ENCODE measurements around the gene MAML2.

The MAML2 gene

GRCh38 chr11:96008161-96008720 is 334.8 kb downstream of the MAML2 start:
- no peak for DNase-seq (ENCODE audit: low spot score)

- no peak for DNase-seq (ENCODE audit: low spot score)
Measured at GRCh38 chr11:96006037-96006436, 337.0 kb downstream of the MAML2 start.

- no peak for DNase-seq (ENCODE audit: low spot score)
Measured at GRCh38 chr11:96004862-96005261, 338.1 kb downstream of the MAML2 start.

- no peak for DNase-seq (ENCODE audit: low spot score)
Measured at GRCh38 chr11:96002754-96003290, 340.2 kb downstream of the MAML2 start.

GRCh38 chr11:96002339-96002738 is 340.7 kb downstream of the MAML2 start:
- no peak for DNase-seq (ENCODE audit: low spot score)

GRCh38 chr11:96001037-96001436 is 342.0 kb downstream of the MAML2 start:
- no peak for DNase-seq (ENCODE audit: low spot score)

GRCh38 chr11:95999711-96000406 is 343.1 kb downstream of the MAML2 start:
- no peak for DNase-seq (ENCODE audit: low spot score)

GRCh38 chr11:95996621-95997235 is 346.3 kb downstream of the MAML2 start:
- DNase-seq (ENCODE audit: low spot score) = no peak

- DNase-seq (ENCODE audit: low spot score) = no peak
Measured at GRCh38 chr11:95994329-95994728, 348.7 kb downstream of the MAML2 start.

- DNase-seq (ENCODE audit: low spot score) = no peak
Measured at GRCh38 chr11:95993438-95994298, 349.3 kb downstream of the MAML2 start.

GRCh38 chr11:95991545-95991944 is 351.4 kb downstream of the MAML2 start:
- no peak for DNase-seq (ENCODE audit: low spot score)

- no peak for DNase-seq (ENCODE audit: low spot score)
Measured at GRCh38 chr11:95991101-95991500, 351.9 kb downstream of the MAML2 start.

- no peak for DNase-seq (ENCODE audit: low spot score)
Measured at GRCh38 chr11:95989780-95990179, 353.2 kb downstream of the MAML2 start.

- DNase-seq (ENCODE audit: low spot score) = no peak
Measured at GRCh38 chr11:95989076-95989605, 353.9 kb downstream of the MAML2 start.

- no peak for DNase-seq (ENCODE audit: low spot score)
Measured at GRCh38 chr11:95985174-95985808, 357.7 kb downstream of the MAML2 start.

- no peak for DNase-seq (ENCODE audit: low spot score)
Measured at GRCh38 chr11:95984072-95984471, 358.9 kb downstream of the MAML2 start.

GRCh38 chr11:95977534-95978174 is 365.3 kb downstream of the MAML2 start:
- DNase-seq (ENCODE audit: low spot score) = no peak

GRCh38 chr11:95976550-95976949 is 366.4 kb downstream of the MAML2 start:
- no peak for DNase-seq (ENCODE audit: low spot score)

- DNase-seq (ENCODE audit: low spot score) = no peak
Measured at GRCh38 chr11:95975343-95975742, 367.7 kb downstream of the MAML2 start.

GRCh38 chr11:95972060-95972459 is 370.9 kb downstream of the MAML2 start:
- DNase-seq (ENCODE audit: low spot score) = no peak

GRCh38 chr11:95968585-95968984 is 374.4 kb downstream of the MAML2 start:
- no peak for DNase-seq (ENCODE audit: low spot score)
